GM19463 (cell line): ENCODE measurements around the gene PTPRT.

Experiments used
- ATAC-seq: cut with Tn5 transposase; IDR thresholded peaks from one replicate; pipeline ENCODE4 v1.9.1; 2021; ENCODE audit warnings: mild to moderate bottlenecking, moderate library complexity; ENCODE audit not compliant: unreplicated experiment

Gene PTPRT

DNA sequence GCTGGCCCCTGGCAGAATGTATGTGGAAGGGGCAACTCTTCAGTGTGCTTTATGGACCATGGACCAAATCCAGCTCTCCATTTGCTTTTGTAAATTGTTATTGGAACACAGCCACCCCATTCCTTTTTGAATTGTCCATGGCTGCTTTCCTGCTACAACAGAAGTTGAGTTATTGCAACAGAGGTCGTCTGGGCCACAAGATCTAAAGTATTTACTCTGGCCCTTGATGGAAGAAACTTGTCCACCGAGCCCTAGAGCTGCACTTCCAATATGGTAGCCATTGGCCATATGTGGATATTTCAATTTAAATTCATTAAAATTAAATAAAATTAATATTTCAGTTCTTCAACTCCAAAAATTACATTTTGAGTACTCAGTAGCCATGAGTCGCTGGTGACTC is 543.5 kb downstream of the PTPRT start:
- ATAC-seq, result no peak

DNA sequence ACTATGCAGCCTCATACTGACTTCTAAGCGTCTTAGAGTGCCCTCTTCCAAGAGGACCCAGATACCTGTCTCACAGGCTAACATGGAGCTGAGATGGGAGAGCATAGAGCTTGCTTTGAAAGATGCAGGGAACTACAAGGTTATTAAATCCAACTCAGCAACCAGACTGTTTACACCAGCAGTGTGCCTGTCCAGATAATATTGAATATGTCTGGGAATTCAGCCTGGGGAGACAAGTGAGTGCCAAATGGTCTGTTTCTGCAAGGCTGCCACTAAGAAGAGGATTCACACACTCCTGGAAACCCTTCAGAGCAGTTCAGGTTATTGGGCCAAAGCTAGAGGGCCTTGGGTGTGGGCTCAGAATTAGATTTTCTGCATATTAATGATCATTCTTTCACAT is 547.8 kb downstream of the PTPRT start:
- ATAC-seq, result no peak

DNA sequence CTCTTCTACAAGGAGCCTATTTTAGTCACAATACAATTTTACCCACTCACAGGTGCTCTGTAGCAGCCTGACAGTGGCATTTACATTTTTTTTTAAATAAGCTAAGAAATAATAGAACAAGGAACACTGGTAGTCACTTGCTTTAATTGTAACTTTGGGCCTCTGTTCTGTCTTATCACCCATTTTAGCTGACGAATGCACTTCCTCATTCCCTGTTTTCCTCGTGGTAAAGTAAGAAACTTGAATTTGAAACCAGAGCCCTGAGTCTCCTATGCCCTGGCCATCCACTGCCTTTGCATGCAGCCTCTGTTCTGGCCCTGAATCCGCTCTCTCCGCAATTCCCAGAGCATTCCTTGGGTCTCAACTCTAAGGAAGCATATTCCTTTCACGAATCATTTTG is 550.6 kb downstream of the PTPRT start:
- no peak for ATAC-seq

DNA sequence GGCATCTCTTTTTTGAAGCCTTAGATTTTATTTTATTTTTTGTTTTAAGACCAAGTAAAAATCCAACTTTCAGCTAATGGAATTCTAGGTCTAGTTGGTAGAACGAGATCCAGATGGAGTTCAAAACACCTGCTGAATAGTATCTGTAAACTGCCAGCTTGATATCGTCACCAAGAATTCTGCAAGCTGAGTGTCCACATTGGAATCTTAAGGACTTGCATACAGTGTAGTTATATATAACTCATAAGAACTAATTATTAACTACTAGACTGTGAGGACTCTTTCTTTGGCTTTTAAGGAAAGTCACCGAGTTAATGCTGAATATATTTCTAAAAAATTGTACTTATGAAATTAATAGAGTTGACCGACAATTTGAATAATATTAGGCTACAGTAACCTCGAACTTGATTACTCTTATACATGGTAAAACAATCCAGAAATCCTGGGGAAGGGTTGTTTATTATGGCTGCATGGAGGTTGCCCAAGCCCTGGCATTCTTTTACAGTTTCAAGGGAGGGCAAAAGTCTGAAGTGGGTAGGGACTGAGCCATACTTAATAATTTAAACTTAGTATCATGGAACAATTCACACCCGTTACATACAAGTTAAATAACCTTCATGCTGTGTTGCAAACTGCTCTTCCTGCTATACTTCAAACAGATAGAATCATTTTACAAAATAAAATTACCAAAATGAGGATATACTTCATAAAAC is 553.9 kb downstream of the PTPRT start:
- no peak for ATAC-seq

DNA sequence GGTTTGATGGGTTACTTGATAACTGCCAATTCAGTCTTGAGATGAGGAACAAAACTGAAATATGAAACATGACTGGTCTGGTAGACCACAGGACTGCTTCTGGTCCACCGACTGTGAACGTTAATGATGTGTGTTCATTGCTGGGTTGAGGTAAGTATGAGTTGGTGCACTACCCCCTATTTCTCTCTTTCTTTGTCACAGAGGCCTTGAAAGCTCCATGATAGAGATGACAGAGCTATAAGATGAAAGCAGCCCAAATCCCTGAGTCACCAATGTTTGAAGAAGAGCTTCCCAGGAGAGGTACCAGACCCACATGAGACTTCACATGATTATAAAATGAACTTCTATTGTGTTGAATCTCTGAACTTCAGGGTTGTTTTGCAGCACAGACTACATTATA is 555.5 kb downstream of the PTPRT start:
- no peak for ATAC-seq

DNA sequence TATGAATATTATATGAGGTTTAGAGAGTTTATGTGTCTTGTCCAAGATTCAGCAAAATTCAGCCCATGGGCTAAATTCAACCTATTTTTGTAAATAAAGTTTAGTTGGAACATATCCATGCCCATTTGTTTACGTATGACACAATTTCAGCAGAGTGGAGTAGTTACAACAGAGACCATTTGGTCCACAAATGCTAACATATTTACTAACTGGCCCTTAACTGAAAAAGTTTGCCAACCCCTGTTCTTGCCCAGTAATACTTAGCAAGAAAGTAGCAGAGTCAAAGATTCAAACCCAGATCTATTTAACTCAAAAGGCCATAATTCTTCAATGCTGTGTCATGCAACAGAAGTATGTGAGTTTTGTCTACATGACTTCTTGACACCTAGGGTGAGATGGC is 561.0 kb downstream of the PTPRT start:
- ATAC-seq, result no peak

DNA sequence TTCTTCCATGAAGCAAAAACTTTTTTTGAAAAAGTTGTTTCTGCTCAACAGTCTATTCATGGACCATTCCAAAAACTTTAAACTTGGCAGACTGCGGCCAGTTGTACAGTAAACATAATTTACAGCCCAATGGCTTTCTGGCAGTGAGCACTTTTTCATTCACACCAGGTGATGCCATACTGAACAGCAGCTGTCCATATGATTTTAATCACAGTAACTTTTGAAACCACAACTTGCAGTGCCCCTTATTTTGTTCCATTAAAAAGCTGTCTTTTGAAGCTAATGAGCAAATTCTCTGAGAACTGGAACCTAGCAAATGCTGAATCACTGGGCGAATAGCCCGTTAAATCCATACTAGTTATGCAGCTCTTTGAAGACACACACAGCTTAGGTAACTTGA is 576.6 kb downstream of the PTPRT start:
- no peak for ATAC-seq

DNA sequence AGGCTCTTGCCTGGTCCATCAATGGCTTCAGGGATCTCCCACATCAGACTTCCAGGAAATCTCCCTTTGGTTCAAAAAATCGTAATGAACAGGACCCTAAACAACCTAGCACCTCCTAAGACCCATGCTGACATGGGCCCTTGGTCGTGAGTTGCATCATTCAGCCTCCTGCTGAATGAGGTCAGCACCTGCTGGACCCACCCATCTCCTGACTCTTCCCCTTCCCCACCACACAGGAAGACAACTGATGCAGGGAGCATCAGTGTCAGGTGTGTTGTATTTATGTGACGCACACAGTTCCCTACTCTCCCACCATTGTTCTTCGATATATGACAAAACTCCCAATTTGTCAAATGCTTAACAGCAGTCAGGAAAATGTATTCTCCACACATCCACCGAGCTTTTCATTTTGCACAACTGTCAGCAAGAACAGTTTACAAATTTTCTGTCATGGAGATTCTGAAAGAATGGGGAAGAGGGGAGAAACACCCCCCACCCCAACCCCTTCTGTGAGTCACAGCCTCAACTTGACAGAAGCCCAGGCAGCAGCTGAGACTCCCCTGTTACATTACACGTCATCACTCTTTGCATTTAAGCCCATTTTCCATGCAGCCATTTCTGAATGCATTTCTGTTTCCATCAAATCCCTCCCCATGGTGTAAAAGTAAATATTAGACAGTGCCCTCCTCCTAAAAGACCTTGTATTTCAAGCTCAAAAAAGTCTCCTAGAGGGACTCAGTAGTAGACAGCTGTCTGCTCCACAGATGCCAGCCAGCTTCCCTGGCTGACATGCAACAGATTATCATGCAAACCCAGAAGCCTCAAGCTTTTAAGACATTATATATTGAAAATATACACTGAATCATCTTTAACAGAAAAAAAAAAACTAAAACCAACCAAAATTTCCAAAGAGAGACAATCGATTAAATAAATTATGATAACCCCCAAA is 577.5 kb downstream of the PTPRT start:
- no peak for ATAC-seq

DNA sequence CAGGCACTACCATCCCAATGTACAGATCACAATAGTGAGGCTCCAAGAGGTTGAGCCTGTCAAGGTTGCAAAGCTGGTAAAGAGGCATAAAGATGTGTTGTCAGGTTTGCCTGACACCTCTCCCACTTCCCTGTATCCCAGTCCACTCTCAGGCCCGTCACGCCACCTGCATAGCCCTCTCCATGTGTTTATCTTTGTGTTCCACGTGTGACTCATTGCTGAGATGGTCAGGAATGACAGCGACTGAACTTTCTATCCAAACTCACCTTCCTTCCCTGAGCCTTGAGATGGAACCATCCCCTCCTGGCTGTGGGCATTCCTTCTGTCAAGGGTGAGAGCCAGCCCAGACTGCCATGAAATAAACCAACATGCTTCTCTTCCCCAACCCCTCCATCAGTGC is 578.3 kb downstream of the PTPRT start:
- ATAC-seq, result no peak

DNA sequence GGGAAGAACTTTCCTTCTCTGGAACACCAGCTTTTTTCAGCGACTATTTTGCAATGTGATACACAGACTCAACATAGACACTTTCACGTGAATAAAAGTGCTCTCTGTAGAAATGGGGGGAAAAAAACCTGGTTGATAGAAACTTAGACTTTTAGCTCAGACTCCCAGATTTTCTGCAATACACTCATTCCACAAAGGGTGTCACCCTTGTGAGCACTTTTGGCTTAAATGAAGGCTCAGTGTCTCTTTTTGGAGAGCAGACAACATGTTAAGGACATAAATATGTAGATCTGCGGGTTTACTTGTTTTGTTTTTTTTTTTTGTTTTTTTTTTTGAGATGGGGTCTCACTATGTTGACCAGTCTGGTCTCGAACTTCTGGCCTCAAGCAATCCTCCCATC is 579.6 kb downstream of the PTPRT start:
- ATAC-seq, result no peak

DNA sequence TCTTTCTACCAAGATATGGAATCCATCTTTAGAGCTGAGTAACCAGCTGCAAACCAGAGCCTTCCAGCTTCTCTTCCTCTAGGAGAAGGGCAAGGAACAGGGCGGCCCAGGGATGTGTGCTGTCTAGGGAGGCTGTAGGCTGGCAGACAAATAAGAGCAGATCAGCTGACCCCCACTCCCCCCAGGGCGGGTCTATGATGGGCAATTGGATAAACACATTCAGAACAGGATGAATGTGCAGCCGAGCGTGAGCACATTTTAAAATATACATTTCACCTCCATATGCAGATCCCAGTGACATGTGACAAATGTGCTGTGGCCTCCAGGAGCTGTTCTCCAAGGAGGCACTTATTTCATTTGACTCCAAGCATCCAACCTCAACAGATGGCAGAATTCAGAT is 580.1 kb downstream of the PTPRT start:
- no peak for ATAC-seq

DNA sequence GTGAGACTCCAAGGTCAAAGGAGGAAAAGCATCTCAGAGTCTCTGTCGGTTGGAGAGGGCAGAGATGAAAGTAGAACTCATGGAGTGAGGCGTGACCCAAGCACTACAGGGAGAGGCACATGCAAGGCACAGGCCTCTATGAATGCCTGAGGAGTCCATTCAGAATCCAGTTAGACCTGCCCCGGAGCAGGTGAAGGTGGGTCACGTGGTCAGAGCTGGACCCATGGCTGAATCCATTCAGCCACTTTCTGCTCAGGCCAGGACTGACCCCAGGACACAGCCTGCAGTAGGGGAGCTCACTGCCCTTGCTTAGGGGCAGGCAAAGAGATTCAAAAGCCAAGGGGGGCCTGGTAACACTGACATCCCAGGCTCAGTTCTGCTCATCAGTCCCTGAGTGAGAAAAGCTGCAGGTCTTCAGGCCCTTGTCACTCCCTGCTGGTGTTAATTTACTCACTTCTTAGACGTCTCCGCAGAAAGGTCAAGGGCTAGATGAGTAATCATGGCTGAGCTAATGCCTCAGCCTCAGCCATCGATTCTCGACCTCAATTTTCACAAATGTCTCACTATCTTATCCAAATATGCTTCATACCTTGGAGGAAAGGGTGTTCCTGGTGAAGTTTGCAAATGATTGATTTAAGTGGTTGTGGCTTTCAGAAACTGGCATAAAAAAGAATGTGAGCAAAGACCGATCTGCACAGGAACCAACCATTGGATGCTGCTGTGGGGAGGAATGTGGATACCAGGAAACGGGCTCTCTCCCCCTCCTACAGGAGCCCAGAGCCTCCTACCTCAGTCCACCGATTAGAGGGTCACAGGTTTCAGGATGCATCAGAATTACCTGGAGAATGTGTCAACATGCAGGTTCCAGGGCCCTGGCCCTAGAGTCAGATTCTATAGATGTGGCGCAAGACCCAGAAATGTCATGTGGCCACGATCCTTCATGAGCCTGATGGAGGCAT is 584.4 kb downstream of the PTPRT start:
- no peak for ATAC-seq

DNA sequence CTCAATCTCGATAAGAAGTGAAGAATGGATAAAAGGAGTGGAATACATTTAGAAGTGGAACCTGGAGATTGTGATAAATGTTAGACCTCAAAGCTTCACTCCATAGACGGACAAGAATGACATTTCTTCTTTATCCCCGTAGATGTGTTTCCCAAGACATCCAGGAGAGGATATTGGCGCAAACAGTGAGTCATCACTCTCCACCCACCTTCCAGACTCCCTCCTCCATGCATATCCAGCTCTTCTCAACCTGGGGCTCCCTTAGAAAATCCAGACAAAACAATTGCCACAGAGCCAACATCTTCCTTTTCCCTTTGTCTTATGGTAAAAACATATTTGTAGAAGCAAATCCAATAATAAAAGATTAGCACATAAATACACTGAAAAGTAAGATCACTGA is 586.1 kb downstream of the PTPRT start:
- ATAC-seq, result no peak

DNA sequence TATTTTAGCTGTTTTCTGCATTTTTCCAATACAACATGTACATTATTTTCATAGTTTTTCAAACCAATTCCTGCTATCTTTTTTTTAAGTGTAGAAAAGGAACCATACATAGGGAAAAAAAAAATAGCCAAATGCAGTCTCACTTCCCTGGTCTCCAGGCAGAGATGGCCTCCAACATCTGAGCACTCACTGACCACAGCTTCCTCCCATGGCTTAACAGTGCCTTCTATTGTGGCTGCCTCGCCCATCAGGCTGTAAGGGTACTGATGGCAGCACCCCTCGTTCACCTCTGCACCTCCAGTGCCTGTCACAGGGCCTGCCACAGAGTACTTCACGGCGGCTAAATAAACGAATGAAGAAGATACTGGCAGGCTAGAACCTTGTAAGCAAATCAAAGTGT is 591.1 kb downstream of the PTPRT start:
- no peak for ATAC-seq

DNA sequence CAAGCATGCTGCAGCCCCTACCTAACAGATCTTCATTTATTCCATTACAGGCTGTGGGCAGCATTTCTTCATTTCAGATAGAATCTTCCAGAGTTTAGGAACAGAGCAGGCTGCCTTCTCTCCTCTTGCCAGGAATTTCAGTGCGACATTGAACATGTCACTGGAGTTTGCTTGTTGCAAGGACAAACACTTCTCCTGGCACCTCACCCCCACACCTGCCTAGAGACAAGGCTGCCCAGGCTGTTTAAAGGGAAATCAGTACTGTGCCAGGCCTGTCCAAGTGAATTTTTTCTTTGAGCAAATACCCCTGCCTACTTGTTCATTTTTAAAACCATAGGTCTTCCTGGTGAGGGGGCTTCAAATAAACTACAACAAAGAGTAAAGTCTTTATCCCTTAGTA is 594.1 kb downstream of the PTPRT start:
- no peak for ATAC-seq

DNA sequence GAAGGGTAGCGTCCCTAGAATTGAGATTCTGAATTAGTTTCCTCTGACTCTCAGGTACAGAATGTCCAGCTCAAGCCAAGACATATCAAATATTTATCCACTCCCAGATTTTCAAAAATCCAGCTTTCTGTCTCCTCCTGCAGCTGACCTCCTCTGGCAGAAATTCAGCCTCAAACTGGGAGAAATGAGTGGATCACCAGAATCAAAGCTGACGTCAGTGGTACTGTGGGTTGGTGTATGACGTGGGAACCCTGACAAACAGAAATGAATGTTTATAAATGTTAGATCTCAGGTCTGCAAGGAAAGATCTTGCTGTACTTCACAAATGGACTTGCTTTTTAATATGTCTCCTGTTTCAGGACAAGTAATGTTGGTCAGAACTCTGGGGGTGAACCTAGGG is 595.0 kb downstream of the PTPRT start:
- ATAC-seq, result no peak

DNA sequence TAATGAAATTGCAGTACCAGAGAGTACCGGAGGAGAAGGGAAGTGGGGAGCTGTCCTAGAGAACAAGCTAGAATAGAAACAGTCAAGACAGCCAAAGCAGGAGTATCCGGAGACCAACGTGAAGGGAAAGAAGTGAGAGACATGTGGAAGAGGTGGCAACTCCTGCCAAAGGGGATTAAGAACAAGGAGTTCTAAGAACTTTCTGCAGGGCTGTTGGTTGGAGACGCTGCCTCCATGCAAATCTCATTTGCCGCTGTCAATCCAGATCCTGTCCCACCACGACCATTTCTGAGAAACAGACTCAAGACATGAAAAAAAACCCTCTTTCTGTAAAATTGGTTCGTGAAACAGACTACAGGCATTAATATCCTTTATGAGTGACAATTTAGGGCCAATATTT is 595.7 kb downstream of the PTPRT start:
- no peak for ATAC-seq

DNA sequence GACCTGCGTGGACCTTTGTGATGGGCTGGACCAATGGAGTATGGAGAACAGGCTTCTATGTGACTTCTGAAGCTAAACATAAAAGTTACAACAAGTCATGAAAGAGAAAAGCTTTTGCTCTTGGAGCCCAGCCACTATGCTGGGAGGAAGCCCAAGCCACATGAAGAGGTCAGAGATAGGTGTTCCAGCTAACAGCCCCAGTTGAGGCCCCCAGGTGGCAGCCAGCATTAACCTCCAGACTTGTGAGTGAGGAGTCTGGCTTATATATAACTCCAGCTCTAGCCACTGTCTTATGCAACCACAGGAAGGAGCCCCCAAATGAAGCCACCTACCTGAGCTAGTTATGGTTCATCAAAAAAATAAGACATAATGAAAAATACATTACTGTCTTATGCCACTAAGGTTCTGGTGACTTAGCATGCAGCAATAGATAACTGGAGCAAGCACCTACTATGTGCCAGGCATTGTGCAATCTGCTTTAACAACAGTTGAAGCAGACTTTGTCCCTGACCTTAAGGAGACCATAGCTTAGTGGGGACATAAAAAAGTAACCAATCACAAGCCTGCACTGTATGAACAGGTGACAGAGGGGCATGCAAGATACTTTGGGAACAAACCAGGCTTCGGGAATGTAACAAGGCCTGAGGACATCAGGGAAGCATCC is 599.6 kb downstream of the PTPRT start:
- no peak for ATAC-seq

DNA sequence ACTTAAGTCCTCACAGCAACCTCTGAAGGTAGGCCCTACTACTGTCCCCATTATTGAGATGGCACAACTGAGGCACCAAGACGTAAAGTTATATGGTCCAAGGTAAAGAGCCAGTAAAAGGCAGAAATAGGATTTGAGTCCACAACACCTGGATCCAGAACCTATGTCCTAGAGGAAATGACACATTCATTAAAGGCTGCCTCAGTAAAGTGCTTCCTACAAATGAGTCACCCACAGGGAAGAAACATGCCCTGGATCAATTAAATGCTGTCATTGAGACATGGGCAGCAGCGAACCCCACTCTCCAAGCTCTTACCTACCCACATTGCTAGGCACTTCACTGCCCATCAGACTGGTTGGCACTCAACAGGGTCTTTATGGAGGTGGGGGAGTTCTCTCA is 600.9 kb downstream of the PTPRT start:
- no peak for ATAC-seq

DNA sequence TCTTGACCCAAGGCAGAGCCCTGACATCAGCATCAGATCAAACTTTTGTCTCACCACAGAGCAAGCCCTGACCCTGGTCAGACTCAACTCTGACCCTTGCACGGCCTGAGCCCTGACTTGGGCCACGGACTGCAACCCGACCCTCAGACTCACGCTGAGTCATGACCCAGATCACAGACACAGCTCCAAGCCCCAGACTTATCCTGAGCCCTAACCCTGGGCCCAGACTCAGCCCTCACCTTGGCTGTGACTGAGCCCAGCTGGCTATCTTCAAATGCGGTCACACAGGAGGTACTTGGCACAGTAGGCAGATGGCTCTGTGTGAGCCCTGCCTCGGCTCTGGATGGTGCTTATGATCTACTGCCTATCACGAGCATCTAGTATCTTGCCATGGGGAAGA is 602.3 kb downstream of the PTPRT start:
- ATAC-seq, result no peak

DNA sequence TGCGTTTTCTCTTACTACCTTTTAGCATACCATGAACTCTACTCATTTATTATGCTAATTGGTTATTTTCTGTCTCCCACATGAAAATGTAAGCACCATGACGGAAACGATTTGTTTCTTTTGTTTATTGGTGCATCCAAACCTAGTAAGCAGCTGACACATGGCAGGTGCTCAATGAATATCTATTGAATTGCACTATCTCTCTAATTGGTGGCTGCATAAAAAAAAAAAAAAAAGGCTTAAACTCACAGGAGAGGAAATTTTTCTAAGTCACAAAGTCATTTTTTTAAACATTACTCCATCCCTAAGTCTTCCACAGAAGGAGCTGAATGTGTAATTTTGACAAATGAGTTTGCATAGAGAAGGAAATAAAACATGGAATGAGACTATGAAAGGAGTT is 608.4 kb downstream of the PTPRT start:
- no peak for ATAC-seq
